Measurements from ENCODE around the gene NCK2. TPM values are rescaled to one million over a fixed set of nuclear protein-coding genes. Genes with fewer than 3 reads are reported as not detected.

The NCK2 gene
- total RNA-seq, 4 donors from 2014 or later = 59.8 to 130 (median 96.2) TPM

DNA sequence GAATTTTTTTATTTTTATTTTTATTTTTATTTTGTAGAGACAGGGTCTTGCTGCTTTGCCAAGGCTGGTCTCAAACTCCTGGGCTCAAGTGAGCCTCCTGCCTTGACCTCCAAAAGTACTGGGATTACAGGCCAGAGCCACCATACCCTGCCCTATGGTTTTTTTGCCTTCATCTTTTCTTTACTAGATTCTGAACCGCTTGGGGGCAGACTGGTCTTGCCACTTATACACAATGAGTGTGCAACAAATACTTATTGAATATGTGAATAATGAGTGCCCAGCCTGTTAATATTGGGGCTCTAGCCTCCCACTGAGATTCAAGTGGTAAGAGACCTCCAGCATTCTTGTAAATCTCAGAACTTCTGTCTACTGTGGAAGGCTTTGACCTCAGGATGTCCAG, 3.9 kb downstream of the NCK2 start:
- Histone ChIP-seq H3K27ac (replicated peaks in 1 of 4) (no peak overlapping the region), H3K27me3 (no peaks in the 10 kb centered on the region), H3K4me1 (peaks cover 43 to 83% (median 58%) of the 10 kb centered on the region in 4 donors), H3K9me3 (no peaks in the 10 kb centered on the region), H3K4me3 (no peak overlapping the region), H3K36me3 (no peaks in the 10 kb centered on the region)
- intact Hi-C loops (cut with DNase I) = loop anchor here (5.0 to 10.0 kb wide), 2 partner anchors 316 to 339 kb away; a partner anchor contains a TSS
- WGBS = 80% methylated on average over 1 of the region's 1 CpG
- DNase-seq (ENCODE audit: extremely low spot score) = no peak
- TF ChIP-seq CTCF (IDR thresholded peaks at IDR 0.05) (no peak), EP300 (IDR thresholded peaks at IDR 0.05) (no peak), POLR2AphosphoS5 (IDR thresholded peaks at IDR 0.05) (no peak), POLR2A (IDR thresholded peaks at IDR 0.05; ENCODE audit: low read depth) (no peak)

DNA sequence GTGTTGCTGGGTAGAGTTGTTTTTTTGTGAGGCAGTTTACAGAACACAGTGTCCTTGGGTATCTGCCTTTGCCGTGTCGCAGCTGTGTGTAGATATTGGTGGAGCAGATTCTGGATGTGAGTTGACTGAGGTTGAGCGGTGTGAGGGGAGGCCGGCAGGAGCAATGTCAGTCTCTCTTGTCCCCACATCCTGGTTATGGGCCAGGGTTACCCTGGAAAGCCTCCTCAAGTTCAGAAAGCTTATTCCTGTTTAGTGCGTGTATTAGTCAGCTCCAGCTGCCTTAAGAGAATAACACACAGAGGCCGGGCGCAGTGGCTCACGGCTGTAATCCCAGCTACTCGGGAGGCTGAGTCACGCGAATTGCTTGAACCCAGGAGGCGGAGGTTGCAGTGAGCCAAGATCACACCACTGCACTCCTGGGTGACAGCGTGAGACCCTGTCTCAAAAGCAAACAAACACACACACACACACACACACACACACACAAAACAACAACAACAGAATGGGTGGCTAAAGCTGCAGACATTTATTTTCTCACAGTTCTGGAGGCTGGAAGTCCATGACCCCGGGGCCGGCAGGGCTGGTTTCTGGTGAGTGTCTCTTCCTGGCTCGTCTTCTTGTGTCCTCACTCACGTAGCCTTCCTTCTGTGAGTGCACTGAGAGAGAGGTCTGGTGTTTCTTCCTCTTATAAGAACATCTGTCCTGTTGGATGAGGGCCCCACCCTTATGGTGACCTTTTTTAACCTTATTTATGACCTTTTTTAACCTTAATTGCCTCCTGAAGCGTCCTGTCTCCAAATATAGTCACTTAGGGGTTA, 5.1 kb downstream of the NCK2 start:
- TF ChIP-seq POLR2AphosphoS5 (IDR thresholded peaks at IDR 0.05) (no peak), POLR2A (IDR thresholded peaks at IDR 0.05; ENCODE audit: low read depth) (no peak), CTCF (IDR thresholded peaks at IDR 0.05) (no peak), EP300 (IDR thresholded peaks at IDR 0.05) (no peak)
- intact Hi-C loops (cut with DNase I) = loop anchor here (5.0 to 10.0 kb wide), 2 partner anchors 315 to 338 kb away; a partner anchor contains a TSS
- Histone ChIP-seq H3K9me3 (no peaks in the 10 kb centered on the region), H3K27ac (replicated peaks in 1 of 4) (no peak overlapping the region), H3K36me3 (no peaks in the 10 kb centered on the region), H3K4me1 (peaks cover 47 to 86% (median 63%) of the 10 kb centered on the region in 4 donors), H3K4me3 (no peak overlapping the region), H3K27me3 (no peaks in the 10 kb centered on the region)
- 87% methylated on average over 9 of the region's 18 CpGs for WGBS
- DNase-seq (ENCODE audit: extremely low spot score) = no peak

- DNase-seq (ENCODE audit: extremely low spot score) = no peak
- intact Hi-C loops (cut with DNase I) = no loop called here
- 81% methylated on average over 4 of the region's 4 CpGs for WGBS
- peaks cover 53 to 90% (median 72%) of the 10 kb centered on the region in 4 donors for H3K4me1 ChIP-seq
- H3K27ac ChIP-seq (replicated peaks in 1 of 4) = no peak overlapping the region
- no peak overlapping the region for H3K4me3 ChIP-seq
- TF ChIP-seq POLR2A (IDR thresholded peaks at IDR 0.05; ENCODE audit: low read depth) (no peak), POLR2AphosphoS5 (IDR thresholded peaks at IDR 0.05) (no peak), EP300 (IDR thresholded peaks at IDR 0.05) (no peak), CTCF (IDR thresholded peaks at IDR 0.05) (no peak)
- H3K36me3 ChIP-seq = no peaks in the 10 kb centered on the region
- H3K27me3 ChIP-seq = no peaks in the 10 kb centered on the region
- H3K9me3 ChIP-seq = no peaks in the 10 kb centered on the region
Observed at GRCh38 chr2:105750735-105751134, 6.0 kb downstream of the NCK2 start.

- TF ChIP-seq POLR2A (IDR thresholded peaks at IDR 0.05; ENCODE audit: low read depth) (no peak), EP300 (IDR thresholded peaks at IDR 0.05) (no peak), POLR2AphosphoS5 (IDR thresholded peaks at IDR 0.05) (no peak)
- WGBS = 85% methylated on average over 3 of the region's 3 CpGs
- intact Hi-C loops (cut with DNase I) = no loop called here
- DNase-seq (ENCODE audit: extremely low spot score) = no peak
- H3K4me3 ChIP-seq = no peak overlapping the region
- no peak overlapping the region for H3K27ac ChIP-seq (replicated peaks in 1 of 4)
- peaks cover 53 to 90% (median 72%) of the 10 kb centered on the region in 4 donors for H3K4me1 ChIP-seq
- no peaks in the 10 kb centered on the region for H3K36me3 ChIP-seq
- no peaks in the 10 kb centered on the region for H3K27me3 ChIP-seq
- H3K9me3 ChIP-seq = no peaks in the 10 kb centered on the region
Observed at GRCh38 chr2:105751272-105751671, 6.6 kb downstream of the NCK2 start.

GRCh38 chr2:105752691-105753358, 8.1 kb downstream of the NCK2 start:
- H3K9me3 ChIP-seq = no peaks in the 10 kb centered on the region
- H3K27me3 ChIP-seq = no peaks in the 10 kb centered on the region
- DNase-seq (ENCODE audit: extremely low spot score) = no peak
- intact Hi-C loops (cut with DNase I) = no loop called here
- no peak overlapping the region for H3K27ac ChIP-seq (replicated peaks in 1 of 4)
- H3K4me3 ChIP-seq = no peak overlapping the region
- H3K36me3 ChIP-seq = no peaks in the 10 kb centered on the region
- WGBS = 85% methylated on average over 5 of the region's 5 CpGs
- TF ChIP-seq EP300 (IDR thresholded peaks at IDR 0.05) (no peak), POLR2A (IDR thresholded peaks at IDR 0.05; ENCODE audit: low read depth) (no peak), CTCF (IDR thresholded peaks at IDR 0.05) (no peak), POLR2AphosphoS5 (IDR thresholded peaks at IDR 0.05) (no peak)
- H3K4me1 ChIP-seq = peaks cover 42 to 90% (median 69%) of the 10 kb centered on the region in 4 donors
